ENCODE measurements around the gene SIM2.

GRCh38 chr21:36733857-36734256 lies 34.9 kb downstream of the SIM2 start:
- no peak for TF ChIP-seq NFRKB (IDR thresholded peaks at IDR 0.05)
- no peak for TF ChIP-seq TARDBP (IDR thresholded peaks at IDR 0.05)
- no peak for TF ChIP-seq HDGF (IDR thresholded peaks at IDR 0.05; ENCODE audit: borderline replicate concordance)
- no peak for TF ChIP-seq FOXA1 (IDR thresholded peaks at IDR 0.05)
- TF ChIP-seq FOXM1 (IDR thresholded peaks at IDR 0.05; ENCODE audit: borderline replicate concordance): no peak
- TF ChIP-seq ZNF384 (IDR thresholded peaks at IDR 0.05): no peak
- no peak for TF ChIP-seq SP1 (IDR thresholded peaks at IDR 0.05)
- TF ChIP-seq SUZ12 (IDR thresholded peaks at IDR 0.05): no peak
- no peak for TF ChIP-seq PKNOX1 (IDR thresholded peaks at IDR 0.05)
- no peak for TF ChIP-seq BHLHE40 (IDR thresholded peaks at IDR 0.05; ENCODE audit: borderline replicate concordance)
- no peak for TF ChIP-seq FOXK2 (IDR thresholded peaks at IDR 0.05)
- TF ChIP-seq L3MBTL2 (conservative IDR thresholded peaks at IDR 0.05): no peak
- no peak for TF ChIP-seq ELF4 (IDR thresholded peaks at IDR 0.05)
- TF ChIP-seq CTBP1 (IDR thresholded peaks at IDR 0.05; ENCODE audit: borderline replicate concordance): no peak

Measured in HEK293T (cell line).